Measurements from ENCODE around the gene DDX60.

GRCh38 chr4:168257768-168258167, 60.8 kb downstream of the DDX60 start:
- TF ChIP-seq SUZ12 (IDR thresholded peaks at IDR 0.05; ENCODE audit: extremely low read depth, insufficient read depth, insufficient read length) = no peak
- TF ChIP-seq ZNF274 (IDR thresholded peaks at IDR 0.05; ENCODE audit: low read depth, low read length) = no peak

Measured in NT2/D1 (cell line).